NCI-H524 treated with DMSO at 0.1 percent for 48 hours (cell line): ENCODE results near the gene SHISA6.

Source experiments
- DNase-seq: peaks from one replicate; lab custom pipeline; 2025; lab: John Stamatoyannopoulos, UW

Gene SHISA6

DNA sequence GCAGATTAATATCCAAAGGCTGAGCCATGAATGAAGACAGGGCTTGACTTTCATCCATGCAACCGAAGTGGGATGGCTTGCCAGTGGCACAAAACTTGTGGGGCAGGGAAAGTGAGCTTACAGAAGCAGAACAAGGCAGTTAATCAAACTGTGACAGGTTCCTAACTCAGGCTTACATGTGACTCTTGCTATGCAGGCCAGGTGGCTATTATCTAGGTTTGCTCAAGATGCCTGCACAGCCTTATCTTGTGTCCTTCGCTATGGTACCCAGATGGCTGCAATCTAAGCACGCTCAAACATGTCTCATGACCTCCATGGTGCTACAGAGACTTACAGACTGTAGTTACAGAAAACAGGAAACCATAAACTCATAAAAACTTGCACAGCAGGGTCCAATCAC is 348.7 kb downstream of the SHISA6 start:
- DNase-seq, result no peak

DNA sequence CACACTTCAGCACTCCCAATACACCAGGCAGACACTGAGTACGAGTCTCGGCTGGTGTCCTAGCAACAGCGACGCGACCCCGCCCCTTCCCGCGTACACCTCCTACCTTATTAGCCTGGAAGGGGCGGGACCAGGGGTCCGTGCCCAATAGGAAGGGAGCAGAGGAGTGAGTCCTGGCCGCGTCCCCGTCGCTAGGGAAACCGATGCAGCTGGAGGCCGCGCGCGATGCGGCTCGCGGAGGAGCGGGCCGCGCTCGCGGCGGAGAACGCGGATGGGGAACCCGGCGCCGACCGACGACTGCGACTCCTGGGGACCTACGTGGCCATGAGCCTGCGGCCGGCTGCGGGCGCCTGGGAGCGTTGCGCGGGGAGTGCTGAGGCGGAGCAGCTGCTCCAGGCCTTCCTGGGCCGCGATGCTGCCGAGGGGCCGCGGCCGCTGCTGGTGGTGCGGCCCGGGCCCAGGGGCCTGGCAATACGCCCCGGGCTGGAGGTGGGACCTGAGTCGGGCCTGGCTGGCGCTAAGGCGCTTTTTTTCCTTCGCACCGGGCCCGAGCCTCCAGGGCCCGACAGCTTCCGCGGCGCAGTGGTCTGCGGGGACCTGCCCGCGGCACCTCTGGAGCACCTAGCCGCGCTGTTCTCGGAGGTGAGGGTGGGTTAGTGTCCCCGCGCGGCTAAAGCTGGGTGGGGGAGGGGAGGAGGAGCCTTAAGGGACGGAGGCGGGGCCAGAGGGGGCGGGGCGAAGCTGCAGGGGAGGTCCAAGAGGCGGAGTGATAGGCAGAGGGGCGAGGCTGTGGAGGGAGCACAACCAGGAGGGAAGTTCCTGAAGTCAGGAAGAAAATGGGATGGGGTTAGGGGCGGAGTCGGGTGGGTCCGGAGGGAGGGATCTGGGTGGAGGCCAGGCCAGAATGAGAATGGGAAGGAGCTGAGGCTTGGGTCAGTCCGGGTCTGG is 357.5 kb downstream of the SHISA6 start, which contains the start of gene DNAH9:
TSS of gene DNAH9 (plus strand) at position 197 of the 948 bp plus-strand sequence. CDS start at position 226, 29 bp downstream.
- peak; percentile 24 for DNase-seq

DNA sequence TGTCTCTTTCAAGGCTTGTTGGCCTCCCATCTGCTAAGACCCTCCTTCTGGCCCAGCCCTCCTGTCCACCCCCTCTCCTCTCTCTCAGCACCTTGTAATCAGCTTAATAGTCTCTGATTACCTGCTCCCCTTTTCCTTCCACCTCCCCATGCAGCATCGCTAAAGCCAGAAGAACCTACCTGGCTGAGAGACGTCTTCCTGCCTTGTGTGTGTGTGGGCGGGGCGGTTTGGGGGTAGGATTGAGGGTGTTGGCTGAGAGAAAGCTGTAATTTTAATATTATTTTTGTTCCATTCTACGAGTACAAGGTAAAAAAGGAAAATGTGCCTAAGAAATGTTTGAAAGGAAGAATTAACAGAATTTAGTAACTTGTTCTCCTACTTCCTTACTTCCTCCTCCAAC is 360.6 kb downstream of the SHISA6 start:
- no peak for DNase-seq

DNA sequence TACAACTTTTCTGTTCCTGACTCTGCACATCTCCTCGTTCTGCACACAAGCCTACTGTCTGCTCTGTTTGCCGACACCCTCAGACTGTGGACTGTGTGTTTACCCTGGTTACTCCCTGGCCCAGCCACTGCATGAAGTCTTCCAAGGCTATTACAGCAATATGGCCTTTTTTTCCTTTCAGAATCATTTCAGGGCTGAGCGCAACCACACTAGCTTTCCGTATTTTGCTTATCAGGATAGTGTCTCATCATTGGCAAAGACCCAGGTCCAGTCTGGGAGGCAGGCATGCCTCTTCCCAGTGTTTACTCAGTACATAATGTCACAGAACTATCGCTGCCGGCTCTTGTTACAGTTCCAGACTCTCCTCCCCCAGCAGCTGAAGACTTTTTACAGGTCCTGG is 367.4 kb downstream of the SHISA6 start:
- no peak for DNase-seq

DNA sequence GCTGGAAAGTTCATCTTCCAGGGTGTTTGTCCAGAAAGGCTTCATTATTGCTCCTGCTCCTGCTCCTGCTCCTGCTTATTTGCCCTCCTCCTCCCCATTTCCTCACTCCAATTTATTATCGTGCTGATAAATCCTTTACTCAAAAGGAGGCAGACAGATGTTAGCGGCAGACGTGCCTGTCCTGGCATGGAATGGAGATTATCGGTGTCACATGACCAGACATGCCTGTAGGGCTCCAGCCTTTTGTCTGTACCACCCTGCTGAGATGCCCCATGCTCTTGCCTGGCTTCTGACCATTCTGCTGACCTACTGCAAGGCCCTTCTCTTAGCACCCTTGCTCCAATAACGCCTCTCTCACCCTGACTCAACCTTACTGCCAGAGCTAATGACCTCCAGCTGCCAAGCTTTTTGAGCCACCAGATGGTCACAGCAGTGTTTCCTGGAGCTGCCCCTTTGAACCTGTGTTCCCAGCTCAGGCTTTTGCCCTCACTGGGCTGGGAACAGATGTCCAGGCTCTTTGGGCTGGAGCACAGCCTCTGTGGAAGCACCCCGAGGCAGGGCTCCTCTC is 370.1 kb downstream of the SHISA6 start:
- DNase-seq, result no peak

GRCh38 chr17:11612956-11613355 is 371.9 kb downstream of the SHISA6 start:
- no peak for DNase-seq
